ENCODE data around the gene NKTR.

- TF ChIP-seq POLR2A (IDR thresholded peaks at IDR 0.05) (no peak), POLR2AphosphoS5 (IDR thresholded peaks at IDR 0.05) (no peak)
- TF ChIP-seq, protein P1, sequence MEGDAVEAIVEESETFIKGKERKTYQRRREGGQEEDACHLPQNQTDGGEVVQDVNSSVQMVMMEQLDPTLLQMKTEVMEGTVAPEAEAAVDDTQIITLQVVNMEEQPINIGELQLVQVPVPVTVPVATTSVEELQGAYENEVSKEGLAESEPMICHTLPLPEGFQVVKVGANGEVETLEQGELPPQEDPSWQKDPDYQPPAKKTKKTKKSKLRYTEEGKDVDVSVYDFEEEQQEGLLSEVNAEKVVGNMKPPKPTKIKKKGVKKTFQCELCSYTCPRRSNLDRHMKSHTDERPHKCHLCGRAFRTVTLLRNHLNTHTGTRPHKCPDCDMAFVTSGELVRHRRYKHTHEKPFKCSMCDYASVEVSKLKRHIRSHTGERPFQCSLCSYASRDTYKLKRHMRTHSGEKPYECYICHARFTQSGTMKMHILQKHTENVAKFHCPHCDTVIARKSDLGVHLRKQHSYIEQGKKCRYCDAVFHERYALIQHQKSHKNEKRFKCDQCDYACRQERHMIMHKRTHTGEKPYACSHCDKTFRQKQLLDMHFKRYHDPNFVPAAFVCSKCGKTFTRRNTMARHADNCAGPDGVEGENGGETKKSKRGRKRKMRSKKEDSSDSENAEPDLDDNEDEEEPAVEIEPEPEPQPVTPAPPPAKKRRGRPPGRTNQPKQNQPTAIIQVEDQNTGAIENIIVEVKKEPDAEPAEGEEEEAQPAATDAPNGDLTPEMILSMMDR (IDR thresholded peaks at IDR 0.05) = no peak
Measured at GRCh38 chr3:42635111-42635510, 34.6 kb downstream of the NKTR start.
